Left ventricle myocardium superior (tissue), 1 donor: ENCODE results near the gene SAMD14. TPM values are rescaled to one million over a fixed set of nuclear protein-coding genes. Genes with fewer than 3 reads are reported as not detected.
A peak's percentile ranks its signal among the peaks of the same experiment; 100 is the strongest.

Experiments used
- ATAC-seq: fragments of 200-7000 bp; cut with Tn5 transposase; one replicate; pipeline ENCODE4 v1.9.1; 2020; ENCODE audit warnings: mild to moderate bottlenecking, moderate library complexity
- DNase-seq: peaks from one replicate; pipeline ENCODE4 v3.0.0-alpha.2; 2020
- intact Hi-C: fragments of 100-400 bp; cut with micrococcal nuclease; formaldehyde crosslinking; loops from one replicate; pipeline ENCODE4 v1.11.0; 2022
- total RNA-seq: library from RNA; stranded (reverse); fragmentation: NEBNext Ultra II Directional; extraction: Animal tissue kit (Norgen Biotek cat#: 25700); gene quantifications from one replicate; pipeline ENCODE4 v1.2.1, GENCODE V29; 2021
- donor health status: DM: no; HTN: yes; CAD: no; lungs with severe emphysema.

Gene SAMD14
- total RNA-seq, 1 donor from 2014 or later, result 1.2 TPM

DNA sequence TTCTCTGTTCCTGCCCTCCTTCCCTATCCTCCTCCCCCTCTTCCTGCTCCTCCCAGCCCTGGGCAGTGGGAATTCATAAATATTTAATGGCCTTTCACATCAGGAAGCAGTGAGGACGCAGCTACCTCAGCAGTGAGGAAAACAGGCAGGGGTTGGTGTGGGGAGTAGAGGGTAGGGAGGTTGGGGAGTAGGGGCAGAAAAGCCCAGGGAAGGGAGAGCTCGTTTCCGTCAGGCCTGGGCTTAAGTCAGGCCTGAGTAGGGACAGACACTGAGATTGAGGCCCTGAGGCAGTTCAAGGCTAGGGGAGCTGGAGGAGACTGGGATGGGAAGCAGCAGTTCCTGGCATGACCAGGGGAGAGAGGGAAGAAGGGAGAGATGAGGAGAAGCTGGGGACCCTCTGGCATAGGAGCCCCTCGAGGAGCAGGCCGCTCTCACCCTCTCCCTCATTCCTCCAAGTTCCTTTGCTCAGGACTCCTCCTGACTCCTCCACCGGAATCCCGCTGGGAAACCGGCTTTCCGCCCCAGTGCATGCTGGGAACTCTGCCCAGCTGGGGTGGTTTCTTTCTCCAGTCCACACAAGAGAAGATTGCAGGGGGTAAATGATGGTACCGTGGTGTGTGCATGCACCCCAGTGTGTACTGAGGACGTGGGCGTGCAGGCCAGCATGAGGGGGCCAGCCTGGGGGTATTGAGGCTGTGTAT, 6.2 kb downstream of the SAMD14 start:
- intact Hi-C loops, result no loop called here
- ATAC-seq, result peak; percentile 18
- DNase-seq, result no peak

DNA sequence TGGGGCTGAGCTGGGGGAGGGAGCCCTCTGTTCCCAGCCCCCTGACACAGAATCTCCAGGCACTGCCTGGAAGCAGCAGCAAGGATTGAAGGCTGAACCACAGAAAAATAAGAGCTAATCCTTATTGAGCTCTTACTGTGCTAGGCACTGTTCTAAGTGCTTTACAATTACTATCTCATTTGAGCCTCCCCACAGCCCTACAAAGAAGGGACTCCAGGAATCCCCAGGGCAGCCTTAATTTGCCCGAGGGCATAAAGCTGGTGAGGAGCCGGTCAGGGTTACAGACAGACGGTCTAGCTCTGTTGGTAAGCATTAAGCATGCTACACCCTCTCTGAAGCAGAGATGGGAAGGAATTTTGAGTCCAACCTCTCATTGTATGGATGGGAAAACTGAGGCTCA, 7.0 kb downstream of the SAMD14 start:
- ATAC-seq (no peak), DNase-seq (no peak)
- intact Hi-C loops, result no loop called here

DNA sequence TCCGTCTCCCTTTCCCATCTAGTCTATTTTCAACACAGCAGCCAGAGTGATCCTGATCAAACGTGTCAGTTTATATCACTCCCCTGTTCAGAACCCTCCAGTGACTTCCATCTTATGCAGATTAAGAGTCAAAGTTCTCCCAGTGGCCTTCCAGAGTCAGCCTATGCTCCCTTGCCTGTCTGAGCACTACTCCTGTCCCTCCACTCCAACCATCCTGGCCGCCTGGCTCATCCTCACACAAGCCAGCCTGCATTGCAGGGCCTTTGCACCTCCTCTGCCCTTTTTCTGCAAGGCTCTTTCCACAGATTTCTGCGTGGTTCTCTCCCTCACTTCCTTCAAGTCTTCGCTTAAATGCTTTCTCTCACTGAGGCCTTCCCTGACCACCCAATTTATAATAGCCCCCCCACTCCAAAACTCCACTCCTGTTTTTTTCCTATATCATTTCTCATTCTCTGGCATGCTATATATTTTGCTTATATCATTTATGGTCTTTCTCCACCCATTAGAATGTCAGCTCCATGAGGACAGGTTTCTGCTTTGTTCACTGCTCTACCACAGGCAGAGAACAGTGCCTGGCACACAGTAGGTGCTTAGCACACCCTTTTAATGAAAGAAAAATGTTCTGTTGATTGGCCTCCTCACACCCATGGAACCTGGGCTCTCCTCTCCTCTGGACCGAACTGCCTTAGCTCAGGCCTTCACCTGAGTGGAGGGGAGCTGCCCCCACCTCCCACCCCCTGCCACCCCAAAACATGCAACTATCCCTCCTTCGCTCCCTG, 9.3 kb downstream of the SAMD14 start:
- ATAC-seq (no peak), DNase-seq (no peak)
- intact Hi-C loops, result no loop called here

DNA sequence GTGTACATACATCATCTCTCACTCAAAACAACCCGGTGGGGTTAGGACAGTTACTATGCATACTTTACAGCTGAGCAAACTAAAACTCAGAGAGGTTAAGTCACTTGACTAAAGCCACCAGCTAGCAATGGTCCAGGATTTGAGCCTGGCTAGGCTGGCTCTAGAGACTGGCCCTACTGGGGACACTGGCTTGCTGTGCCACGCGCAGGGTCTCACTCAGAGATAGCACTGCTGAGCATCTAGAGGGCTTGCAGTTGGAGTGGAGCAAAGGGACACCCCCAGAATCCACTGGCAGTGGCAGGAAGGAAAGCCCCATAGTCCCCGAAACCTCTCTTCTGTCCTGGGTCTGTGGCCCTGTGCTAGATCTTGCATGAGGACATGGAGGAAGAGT, 11.1 kb downstream of the SAMD14 start:
- intact Hi-C loops, result no loop called here
- ATAC-seq (no peak), DNase-seq (no peak)

DNA sequence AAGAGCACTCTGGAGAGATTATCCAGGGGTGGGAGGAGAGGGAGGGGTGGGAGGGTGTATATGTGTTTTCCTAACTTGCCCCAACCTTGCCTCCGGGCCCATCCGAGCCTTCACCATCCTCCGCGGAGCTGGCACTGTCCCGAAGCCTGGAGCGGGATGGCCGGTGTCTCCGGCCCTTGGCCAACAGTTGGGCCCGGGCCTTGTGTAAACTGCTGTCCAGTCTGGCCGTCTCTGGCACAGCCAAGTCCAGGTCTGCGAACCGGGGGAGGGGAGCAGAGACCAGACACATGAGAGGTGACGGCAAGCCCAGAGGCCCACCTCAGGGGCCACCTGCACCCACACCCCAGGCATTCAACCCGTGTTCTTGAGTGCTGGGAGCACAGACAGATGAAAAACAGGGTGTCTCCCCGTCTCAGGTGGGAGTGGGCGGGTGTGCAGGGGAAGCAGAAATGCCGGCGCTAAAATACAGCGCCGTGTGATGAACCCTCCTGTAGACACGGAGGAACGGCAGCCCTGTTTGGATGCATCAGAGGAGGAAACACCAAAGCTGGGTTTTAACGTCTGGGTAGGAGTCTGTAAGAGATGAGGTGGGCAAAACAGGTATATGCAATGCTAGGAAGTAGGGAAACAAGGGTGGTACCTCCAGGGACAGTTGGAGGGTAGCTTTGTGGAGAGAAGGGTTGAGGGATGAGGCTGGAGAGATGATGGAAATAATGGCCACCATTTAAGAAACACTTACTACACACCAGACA, 11.7 kb downstream of the SAMD14 start:
- intact Hi-C loops, result no loop called here
- DNase-seq, result no peak
- no peak for ATAC-seq

DNA sequence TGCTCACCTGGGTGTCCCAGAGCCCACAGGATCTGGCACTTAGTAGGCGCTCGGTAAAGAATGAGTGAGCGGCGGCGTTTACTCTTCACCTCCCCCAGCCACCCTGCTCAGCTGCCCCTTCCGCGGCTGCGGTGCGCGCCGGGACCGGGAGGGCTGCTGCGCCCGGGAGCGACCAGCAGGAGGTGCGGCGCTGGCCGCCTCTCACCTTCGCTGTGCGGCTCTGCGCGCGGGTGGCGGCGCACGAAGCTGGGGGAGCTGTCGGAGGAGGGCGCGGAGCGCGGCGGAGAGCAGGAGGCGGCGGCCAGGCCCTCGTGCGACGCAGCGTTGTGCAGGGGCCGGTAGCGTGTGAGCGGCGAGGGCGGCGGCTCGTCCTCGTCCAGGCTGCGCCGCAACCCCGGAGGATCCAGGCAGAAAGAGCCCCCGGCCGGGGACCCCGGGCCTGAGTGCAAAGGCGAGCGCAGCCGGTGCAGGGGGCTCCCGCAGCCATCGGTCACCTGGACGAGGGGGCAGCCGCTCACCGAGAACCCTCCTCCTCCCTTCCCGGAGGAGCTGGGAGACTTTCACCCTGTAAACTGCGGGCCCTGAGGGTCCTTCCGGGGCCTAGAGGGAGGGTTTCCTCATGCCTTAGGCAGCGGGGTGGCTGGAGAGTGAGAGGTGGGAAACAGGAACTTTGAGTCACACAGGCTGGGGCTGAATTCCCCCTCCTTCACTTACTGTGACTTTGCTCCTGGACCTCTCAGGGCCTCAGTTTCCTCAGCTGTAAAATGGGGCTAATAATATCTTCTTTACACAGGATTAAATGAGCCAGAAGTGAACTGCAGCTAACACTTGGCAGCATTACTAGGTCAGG, 12.5 kb downstream of the SAMD14 start:
- ATAC-seq, result peak; percentile 70
- DNase-seq, result peak; percentile 81
- intact Hi-C loops, result no loop called here

DNA sequence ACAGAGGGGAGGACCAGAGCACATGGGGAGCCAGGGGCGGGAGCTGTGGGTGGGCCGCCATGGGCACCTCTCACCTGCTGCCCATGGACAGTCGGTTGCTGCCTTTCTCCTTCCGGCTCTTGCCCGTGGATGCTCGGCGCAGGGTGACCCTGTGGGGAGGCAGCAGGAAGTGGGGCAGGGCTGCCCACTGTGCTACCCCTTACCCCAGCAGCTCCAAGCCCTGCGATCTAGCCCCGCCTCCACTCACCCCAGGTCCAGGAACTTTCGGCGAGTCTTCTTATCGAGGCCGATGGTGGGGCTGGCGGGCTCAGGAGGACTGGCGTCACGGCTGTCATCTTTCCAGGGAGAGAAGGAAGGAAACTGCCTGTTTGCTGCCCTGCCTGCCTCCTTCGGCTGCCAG, 14.2 kb downstream of the SAMD14 start:
- intact Hi-C loops, result no loop called here
- DNase-seq (no peak), ATAC-seq (no peak)

DNA sequence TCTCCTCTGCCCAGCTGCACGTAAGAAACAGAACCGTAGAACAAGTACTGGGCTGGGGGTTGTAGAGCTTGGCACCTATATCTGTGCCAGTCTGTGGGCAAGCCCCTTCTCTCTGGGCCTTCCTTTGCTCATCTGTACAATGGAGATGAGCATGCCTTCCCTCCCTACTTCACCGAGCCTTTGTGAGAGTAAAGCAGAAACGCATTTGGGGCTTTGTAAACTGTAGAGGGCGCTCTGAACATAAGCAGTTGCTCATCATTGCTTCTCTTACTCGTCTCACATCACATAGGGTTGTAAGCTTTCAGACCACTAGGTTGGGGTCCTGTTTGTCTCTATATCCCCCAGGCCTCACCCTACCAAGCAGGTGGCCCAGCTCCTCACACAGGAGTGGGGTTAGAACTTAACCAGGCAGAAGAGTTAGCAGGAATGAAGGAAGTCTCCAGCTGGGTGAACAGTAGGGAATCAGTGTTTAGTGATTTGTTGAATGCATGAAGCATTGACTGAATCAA, 15.1 kb downstream of the SAMD14 start:
- intact Hi-C loops, result no loop called here
- no peak for ATAC-seq

DNA sequence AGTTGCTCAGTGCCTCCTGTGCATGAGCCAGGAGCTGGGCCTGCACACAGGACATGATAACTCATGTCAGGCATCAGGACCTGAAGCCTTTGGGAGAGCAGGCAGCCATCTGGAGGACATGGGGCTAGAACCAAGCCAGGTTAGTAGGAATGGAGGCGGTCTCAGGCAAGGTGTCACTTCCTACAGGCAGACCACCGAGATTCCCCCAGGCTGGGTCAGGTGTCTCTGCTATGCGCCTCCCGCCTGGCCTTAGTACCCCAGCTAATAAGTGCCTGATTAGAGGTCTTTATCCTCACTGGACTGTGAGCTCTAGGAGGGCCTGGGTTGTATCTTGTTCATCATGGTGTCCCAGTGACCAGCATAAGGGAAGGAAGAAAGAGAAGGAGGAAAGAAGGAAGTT, 15.6 kb downstream of the SAMD14 start:
- no peak for ATAC-seq
- intact Hi-C loops, result no loop called here
- no peak for DNase-seq

More for the DNA sequence above, 15.1 kb downstream of the SAMD14 start:
- no peak for DNase-seq

DNA sequence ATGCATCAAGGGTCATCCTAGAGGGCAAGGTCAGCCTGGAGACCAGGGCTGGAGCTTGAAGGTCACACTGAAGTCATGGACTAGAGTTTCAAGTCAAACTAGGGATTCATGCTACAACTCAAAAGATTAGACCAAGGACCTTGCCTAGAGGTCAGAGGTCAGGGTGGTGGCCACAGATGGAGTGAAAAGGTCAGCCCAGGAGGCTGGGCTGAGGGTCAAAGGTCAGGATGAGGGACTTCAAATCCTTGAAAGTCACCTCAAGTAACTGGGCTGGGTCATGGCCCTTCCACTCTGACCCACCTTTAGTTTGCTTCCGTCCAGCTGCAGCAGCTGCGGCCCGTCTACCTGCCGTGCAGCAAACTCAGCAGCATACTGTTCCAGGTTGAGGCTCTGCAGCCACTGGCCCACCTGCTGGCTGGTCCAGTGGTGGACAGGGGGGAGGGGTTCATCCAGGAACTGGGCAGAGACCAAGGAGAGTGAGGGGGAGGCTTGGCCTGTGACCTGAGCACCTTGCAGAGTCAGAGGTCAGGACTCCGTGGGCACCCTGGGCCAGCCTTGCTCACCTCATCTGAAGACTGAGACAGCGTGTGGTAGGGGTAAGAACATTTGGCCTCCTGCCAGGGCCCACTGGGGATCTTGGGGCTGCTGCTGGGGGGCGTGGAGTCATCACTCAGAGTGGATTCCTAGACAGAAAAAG, 16.2 kb downstream of the SAMD14 start:
- intact Hi-C loops, result no loop called here
- DNase-seq, result no peak
- no peak for ATAC-seq

DNA sequence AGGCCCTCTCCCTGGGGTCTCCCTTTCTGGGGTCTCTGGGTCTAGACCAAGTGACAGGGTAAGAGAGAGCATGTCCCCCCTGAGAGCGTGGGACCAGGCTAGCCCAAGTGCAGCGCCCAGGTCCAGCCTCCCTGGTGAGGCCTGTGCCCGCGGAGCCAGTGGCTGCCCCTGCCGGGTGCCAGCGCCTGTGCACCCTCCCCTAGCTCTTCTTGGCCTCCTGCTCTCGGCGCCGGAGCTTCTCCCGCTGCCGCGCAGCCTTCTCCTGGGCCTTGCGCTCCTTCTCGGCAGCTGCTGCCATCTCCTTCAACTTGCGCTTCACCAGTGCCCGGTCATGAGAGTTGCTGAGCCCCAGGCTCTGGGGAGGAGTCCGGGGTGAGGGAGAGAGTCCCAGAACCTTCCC, 17.3 kb downstream of the SAMD14 start:
- peak; percentile 67 for DNase-seq
- ATAC-seq, result peak; percentile 8

DNA sequence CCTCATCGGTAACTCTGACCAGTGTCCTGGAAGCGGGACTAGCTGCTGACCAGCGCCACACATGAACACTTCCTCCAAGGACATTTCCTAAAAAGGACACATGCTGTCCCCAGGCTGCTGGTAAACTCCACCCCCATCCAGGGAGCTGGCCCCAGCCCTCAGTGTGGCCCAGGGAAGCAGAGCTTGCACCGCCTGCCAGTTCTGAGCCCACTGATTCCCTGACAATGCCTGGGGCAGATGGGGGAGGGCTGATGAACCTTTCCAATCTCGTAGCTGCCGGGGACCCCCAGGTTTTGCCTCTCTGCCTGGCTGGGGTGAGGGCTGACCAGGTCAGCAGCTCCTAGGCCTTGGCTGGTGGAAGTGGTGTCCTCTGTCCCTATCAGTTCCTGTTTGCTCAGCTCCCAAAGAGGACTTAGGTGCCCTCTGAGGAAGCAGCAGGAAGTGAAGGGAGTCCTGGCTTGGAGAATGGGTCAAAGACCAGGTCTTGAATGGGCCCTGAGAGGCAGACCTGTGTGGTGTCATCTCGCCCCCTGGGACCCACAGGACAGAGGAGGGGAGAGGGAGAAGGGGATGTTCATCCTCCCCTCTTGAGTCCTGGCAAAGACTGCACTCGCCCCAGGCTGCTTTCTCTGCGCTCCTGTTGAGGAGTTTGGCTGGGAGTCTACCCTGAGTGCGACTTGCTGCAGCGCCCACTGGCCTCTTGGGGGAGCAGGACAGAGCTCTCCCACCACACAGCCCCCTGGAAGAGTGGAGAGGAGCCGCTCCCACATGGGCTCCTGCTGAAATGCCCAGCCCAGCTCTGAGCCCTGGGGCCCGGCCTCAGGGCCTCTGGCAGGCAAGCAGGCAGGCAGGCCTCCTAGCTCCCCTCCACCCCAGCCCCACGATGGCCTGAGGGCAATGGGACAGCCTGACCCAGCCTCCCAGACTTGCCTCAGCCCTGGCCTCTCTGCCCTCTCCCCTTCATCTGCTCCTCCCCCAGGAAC, 18.0 kb downstream of the SAMD14 start:
- peak; percentile 84 for DNase-seq
- intact Hi-C loops, result no loop called here
- peak; percentile 79 for ATAC-seq

More for the DNA sequence above, 17.3 kb downstream of the SAMD14 start:
- intact Hi-C loops, result no loop called here

DNA sequence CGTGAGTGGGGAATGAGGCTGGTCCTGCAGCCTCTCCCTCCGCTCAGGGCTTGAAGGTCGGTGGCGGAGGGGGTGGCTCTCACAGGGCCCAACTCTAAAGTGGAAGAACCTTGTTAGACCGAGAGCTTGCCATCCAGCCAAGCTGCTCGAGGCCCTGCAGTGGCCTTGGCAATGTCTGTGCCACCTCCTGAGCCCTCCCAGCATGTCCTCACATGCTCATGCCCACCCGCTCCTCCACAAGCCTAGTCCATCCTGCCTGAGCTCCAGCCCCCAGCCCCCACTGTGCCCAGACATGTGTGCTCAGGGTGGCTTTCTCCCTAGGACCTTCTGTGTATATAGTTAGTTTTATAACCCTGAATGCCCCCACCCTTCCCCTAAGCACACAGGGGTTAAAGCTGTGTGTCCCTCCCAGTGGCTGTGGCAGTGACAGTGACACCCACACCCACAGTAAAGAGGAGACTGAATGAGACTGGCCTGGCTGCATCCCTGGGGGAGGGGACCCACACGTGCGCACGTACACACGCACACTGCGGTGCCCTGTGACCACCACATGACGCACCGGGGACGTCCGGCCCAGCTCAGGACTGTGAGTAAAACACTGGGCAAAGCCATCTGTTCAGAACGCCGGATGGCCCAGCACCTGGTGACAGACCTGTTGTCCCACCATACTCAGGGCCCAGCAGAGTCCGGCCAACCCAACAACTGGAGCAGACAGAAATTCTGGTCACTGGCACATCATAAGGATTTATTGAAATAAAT, 19.2 kb downstream of the SAMD14 start:
- ATAC-seq (peak; percentile 65), DNase-seq (peak; percentile 85)
- intact Hi-C loops, result no loop called here

DNA sequence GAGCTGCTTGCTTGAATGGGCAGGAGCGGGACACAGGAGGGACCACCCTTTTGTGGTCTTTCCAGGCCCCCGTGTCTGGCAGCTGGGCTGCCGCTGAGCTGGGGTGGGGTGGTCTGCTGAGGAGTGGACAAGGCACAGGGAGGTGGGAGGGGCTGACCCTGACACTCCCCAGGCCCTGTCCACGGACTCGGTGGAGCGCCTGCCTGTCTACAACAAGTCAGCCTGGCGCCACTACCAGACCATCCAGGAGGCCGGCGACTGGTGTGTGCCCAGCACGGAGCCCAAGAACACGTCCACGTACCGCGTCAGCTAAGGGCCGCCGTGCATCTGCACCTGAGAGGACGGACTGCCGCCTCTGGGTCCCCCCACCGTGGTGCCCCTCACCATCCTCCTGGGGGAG, 20.2 kb downstream of the SAMD14 start:
- intact Hi-C loops, result loop anchor here (10.0 kb wide), 1 partner anchor 55 kb away; the partner anchor contains the start of gene SGCA
- no peak for ATAC-seq
- no peak for DNase-seq

DNA sequence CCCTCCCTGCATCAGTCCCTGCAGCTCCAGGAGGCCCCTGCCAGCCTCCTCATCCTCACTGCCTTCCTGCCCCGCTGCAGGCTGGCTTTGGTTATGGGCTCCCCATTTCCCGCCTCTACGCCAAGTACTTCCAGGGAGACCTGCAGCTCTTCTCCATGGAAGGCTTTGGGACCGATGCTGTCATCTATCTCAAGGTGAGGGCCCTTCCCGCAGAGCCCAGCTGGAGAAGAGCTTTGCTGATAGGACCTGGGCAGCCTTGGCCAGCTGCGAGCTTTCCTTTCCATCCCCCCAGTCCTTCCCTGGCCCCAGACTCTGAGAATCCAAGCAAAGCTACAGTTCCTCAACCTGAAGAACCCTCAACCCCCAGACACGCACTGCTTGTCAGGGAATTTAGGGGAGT, 20.8 kb downstream of the SAMD14 start:
- intact Hi-C loops, result loop anchor here (10.0 kb wide), 1 partner anchor 56 kb away; the partner anchor contains the start of gene SGCA
- no peak for ATAC-seq
- DNase-seq, result no peak

DNA sequence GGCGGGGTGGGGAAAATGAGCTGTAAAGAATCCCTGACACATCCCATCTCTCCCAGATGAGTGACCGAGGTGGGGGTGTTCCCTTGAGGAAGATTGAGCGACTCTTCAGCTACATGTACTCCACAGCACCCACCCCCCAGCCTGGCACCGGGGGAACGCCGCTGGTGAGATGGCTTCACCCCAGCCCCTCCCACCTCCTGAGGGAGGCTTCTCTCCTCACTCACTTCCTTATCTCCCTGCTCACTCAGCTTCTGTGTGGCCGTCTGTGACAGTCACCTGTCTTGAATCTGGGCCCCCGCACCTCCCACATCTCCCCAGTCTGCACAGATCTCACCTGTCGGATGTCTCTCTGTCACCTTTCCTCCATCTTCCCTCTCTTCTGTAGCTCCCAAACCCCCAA, 21.4 kb downstream of the SAMD14 start:
- no peak for ATAC-seq
- intact Hi-C loops, result loop anchor here (10.0 kb wide), 1 partner anchor 56 kb away; the partner anchor contains the start of gene SGCA
- no peak for DNase-seq
